ENCODE results near the gene XKR7.

The XKR7 gene

DNA sequence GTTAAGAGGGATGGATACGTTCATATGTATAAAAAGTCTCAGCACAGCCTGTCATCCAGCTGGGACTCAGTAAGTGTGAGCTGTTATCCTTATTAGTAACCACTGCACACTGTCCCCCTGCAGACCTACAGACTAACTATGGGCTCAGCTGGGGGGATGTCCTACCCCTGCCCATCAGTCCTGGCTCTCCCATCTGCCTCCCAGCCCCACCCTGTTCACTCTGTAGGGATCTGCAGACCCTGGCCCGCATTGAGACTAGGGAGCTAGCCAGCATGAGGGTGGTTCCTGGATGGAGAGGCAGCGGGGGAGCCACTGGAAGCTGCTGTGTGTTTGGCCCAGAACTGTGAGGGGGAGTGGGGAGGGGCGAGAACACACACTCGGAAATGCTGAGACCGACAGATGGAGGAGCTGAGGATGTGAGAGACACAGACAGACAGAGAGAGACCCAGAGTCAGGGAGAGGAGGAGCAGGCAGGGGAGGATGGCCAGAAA is 17.1 kb downstream of the XKR7 start:
- DNase-seq = no peak

GRCh38 chr20:31987744-31988143 is 19.8 kb downstream of the XKR7 start:
- DNase-seq = no peak

- DNase-seq = no peak
Measured at GRCh38 chr20:31988430-31989015, 20.6 kb downstream of the XKR7 start.

DNA sequence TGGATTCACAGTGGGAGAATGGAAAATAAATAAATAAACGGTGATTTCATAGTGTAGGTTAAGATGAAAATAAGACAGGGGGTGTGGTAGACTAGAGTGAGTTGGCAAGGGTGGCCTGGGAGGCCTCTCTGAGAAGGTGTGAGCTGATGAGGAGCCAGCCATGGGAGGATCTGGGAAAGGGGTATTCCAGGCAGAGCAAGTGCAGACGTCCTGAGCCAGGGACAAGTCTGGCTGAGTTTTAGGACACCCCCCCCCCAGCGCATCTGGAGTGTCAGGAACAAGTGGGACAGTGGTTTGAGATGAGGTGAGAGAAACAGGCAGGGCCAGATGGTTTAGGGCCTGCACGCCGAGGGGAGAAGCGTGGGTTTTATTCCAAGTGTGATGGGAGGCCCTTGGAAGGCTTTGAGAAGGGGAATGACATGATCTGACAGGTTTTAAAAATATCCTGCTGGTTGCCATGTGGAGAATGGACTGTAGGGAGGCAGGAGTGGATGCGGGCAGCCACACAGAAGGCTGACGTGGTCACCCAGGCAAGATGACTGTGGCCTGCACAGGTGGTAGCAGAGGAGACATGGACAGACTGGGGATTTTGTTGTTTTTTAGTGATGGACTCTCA is 21.2 kb downstream of the XKR7 start:
- DNase-seq = no peak

GRCh38 chr20:31990641-31991338 is 22.8 kb downstream of the XKR7 start:
- DNase-seq = peak; percentile 61

DNA sequence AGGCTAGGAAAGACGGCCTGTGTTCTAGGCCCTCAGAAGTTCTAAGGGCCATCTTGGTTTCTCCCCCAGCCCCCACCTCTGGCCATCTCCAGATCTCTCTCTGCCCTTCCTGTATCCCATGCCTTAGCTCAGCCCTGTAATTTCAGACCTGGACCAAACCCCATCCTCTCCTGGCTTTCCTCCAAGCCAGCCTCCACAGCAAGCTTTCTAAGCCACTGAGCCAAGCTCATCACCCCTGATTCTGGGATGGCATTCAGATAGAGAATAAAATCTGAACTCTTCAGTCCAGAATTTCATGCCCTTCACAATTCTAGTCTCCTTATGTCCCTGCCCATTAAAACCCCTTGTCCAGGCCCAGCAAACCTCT is 23.4 kb downstream of the XKR7 start:
- DNase-seq = no peak

- no peak for DNase-seq
Measured at GRCh38 chr20:31992086-31992485, 24.1 kb downstream of the XKR7 start.

DNA sequence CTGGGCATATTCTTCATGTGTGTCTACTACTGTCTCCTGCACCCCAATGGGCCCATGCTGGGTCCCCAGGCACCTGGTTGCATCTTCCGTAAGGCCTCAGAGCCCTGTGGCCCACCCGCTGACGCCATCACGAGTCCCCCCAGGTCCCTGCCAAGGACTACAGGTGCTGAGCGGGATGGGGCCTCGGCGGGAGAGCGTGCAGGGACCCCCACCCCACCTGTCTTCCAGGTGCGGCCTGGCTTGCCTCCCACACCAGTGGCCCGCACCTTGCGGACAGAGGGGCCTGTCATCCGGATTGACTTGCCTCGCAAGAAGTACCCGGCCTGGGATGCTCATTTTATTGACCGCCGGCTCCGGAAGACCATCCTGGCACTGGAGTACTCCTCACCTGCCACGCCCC is 29.0 kb downstream of the XKR7 start:
- DNase-seq = no peak

GRCh38 chr20:31998246-31998645 is 30.3 kb downstream of the XKR7 start:
- DNase-seq = no peak

- no peak for DNase-seq
Measured at GRCh38 chr20:32003325-32003724, 35.4 kb downstream of the XKR7 start.

- DNase-seq = no peak
Measured at GRCh38 chr20:32004963-32005362, 37.0 kb downstream of the XKR7 start.

GRCh38 chr20:32006053-32006452 is 38.1 kb downstream of the XKR7 start:
- no peak for DNase-seq

DNA sequence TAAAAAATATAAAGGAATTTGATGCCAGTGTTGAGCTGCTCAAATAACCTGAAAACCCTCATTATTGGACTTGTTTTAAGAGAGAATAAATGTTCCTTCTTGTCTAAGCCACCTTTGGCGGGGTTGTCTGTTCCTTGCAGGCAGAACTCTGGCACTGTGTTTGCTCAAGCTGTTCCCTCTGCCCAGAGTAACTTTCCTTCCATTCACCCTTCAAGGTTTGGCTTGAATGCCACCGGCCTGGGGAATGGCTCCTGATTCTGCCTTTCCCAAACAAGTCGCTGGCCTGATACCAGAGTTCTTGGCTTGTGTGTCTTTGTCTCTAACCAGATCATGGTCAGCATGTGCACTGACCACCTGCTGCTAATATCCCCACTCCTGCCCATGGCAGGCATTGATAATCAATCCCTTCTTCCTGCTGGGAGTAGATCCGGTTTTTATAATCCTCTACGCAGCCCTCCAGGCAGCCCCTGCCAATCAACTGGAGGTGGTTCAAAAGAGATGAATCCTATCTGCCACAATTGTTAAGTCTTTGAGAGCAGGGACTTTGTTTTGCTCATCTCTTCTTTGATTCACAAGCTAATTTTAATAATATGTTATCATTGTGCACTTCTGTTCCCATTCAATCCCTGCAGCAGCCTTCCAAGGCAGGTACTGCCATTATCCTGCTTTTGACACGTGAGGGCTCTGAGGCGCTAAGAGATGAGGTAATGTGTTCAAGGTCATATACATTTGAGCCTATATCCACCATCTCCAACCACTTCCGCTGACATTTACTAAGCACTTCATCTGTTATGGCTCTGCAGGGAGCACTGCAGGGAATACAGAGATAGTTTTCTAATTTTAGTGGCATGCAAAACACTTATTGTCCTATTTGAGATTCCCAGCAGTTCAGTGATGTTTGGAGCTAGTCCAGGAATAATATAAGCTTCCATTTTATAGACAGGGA is 39.2 kb downstream of the XKR7 start:
- DNase-seq = no peak

GRCh38 chr20:32007787-32008616 is 40.1 kb downstream of the XKR7 start:
- no peak for DNase-seq

- no peak for DNase-seq
Measured at GRCh38 chr20:32009564-32009963, 41.6 kb downstream of the XKR7 start.

GRCh38 chr20:32010101-32010500 is 42.1 kb downstream of the XKR7 start, which contains the start of gene CCM2L:
CCM2L (plus strand) TSS chr20:32010438; CDS start chr20:32010455, 17 bp downstream.
- DNase-seq = no peak

DNA sequence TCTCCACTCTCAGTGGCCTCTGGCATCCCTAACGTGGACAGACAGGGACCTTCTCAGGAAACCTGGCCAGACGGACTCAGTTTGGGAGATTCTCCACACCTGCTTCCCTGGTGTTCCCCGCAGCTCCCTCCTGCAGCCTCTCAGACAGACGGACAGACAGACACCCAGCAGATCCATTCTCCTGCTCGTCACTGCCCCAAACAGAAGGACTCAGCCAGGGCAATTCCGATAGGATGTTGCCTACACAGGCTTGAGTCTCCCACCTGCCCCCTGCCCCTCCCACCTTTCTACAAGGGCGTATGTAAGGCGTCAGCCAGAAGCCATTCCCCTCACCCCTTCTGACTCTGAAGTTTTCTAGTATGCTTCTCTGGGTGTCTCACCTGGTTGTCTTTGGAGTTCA is 42.7 kb downstream of the XKR7 start:
- DNase-seq = no peak

GRCh38 chr20:32012159-32012688 is 44.3 kb downstream of the XKR7 start:
- DNase-seq = no peak

DNA sequence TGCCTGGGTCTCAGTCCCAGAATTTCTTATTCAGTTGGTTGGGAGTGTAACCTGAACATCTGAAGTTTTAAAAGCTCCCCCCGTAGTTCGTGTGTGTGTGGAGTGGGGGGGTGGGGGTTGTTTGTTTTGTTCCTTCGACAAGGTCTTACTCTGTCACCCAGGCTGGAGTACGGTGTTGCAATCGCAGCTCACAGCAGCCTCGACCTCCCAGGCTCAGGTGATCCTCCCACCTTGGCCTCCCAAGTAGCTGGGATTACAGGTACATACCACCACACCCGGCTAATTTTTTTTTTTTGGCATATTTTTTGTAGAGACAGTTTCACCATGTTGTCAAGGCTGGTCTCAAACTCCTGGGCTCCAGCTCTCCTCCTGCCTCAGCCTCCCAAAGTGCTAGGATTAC is 45.4 kb downstream of the XKR7 start:
- no peak for DNase-seq

GRCh38 chr20:32017711-32018251 is 49.8 kb downstream of the XKR7 start:
- DNase-seq = peak; percentile 96
